SJSA1 (cell line): Measurements from ENCODE around the gene FBXL19. TPM values are rescaled to one million over a fixed set of nuclear protein-coding genes. Genes with fewer than 3 reads are reported as not detected.
A peak's percentile ranks its signal among the peaks of the same experiment; 100 is the strongest.

Experiments
- DNase-seq, 2 experiments: peaks; one replicate each; pipeline ENCODE4 v3.0.0-alpha.2; 2015 to 2020; ENCODE audit warnings: low spot score in 2 of 2, low read depth in 1 of 2
- H3K27ac ChIP-seq: fragments of 250-450 bp; sonication (Bioruptor Pico); 2 replicates; pipeline ENCODE4 v1.5.1; 2020; ENCODE audit warnings: mild to moderate bottlenecking, moderate library complexity
- H3K27me3 ChIP-seq: fragments of 250-450 bp; sonication (Bioruptor Pico); replicated peaks from 2 replicates; pipeline ENCODE4 v1.5.1; 2020; ENCODE audit warnings: mild to moderate bottlenecking, moderate library complexity
- H3K36me3 ChIP-seq: fragments of 250-450 bp; sonication (Bioruptor Pico); 2 replicates; pipeline ENCODE4 v1.5.1; 2020; ENCODE audit warnings: mild to moderate bottlenecking
- H3K4me1 ChIP-seq: fragments of 250-450 bp; sonication (Bioruptor Pico); replicated peaks from 2 replicates; pipeline ENCODE4 v1.6.1; 2021; ENCODE audit warnings: mild to moderate bottlenecking
- H3K4me3 ChIP-seq: fragments of 250-450 bp; sonication (Bioruptor Pico); 2 replicates; pipeline ENCODE4 v1.5.1; 2020; ENCODE audit warnings: mild to moderate bottlenecking
- H3K9me3 ChIP-seq: fragments of 250-450 bp; sonication (Bioruptor Pico); replicated peaks from 2 replicates; pipeline ENCODE4 v1.5.1; 2020; ENCODE audit warnings: mild to moderate bottlenecking
- total RNA-seq: library from RNA; depleted of rRNA; stranded (reverse); fragments of >200 nt; shearing (Covaris generic); gene quantifications from 2 replicates; pipeline ENCODE4 v1.2.3, GENCODE V29; 2014

FBXL19 gene
- total RNA-seq, 1 experiment from 2014 or later = 8.9 TPM

DNA sequence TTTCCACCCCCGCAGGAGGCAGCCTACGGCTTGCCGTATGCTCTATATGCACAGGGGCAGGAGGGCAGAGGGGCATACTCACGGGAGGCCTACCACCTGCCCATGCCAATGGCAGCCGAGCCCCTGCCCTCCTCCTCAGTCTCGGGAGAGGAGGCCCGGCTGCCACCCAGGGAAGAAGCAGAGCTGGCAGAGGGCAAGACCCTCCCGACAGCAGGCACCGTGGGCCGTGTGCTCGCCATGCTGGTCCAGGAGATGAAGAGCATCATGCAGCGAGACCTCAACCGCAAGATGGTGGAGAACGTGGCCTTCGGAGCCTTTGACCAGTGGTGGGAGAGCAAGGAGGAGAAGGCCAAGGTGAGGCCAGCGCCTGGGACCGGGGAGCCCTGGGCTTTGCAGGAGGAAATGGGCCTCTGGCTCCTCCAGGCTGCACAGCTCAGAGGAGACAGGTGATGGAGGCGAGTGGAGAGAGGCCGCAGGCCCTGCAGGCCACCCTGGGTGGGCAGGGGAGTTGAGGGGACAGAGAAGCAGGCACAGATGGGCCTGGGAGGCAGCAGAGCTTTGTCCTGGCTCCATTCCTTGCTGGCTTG, 42.8 kb downstream of the FBXL19 start:
- no peak overlapping the region for H3K4me3 ChIP-seq
- H3K4me1 ChIP-seq = no peaks in the 10 kb centered on the region
- H3K9me3 ChIP-seq = no peaks in the 10 kb centered on the region
- H3K36me3 ChIP-seq = peaks cover 95% of the 10 kb centered on the region
- no peaks in the 10 kb centered on the region for H3K27me3 ChIP-seq
- no peak overlapping the region for H3K27ac ChIP-seq
- no peak for DNase-seq

DNA sequence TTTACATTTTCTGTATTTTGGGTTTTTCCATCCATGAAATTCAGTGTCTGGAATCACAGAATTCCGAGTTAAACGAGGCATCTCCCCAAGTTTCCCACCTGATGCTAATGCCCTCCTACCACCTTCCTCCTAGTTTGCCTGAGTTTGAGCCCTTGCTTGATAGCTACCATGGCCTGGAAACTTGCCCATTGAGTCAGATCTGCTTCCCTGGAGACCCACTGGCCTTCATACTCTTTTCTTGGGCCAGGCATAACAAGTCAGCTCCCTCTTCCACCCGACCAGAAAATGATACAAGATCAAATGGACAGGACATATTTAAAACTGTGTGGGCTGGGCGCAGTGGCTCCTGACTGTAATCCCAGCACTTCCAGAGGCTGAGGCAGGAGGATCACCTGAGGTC, 44.4 kb downstream of the FBXL19 start:
- no peaks in the 10 kb centered on the region for H3K4me1 ChIP-seq
- H3K27ac ChIP-seq = no peak overlapping the region
- no peak for DNase-seq
- no peak overlapping the region for H3K4me3 ChIP-seq
- peaks cover 95% of the 10 kb centered on the region for H3K36me3 ChIP-seq
- no peaks in the 10 kb centered on the region for H3K27me3 ChIP-seq
- no peaks in the 10 kb centered on the region for H3K9me3 ChIP-seq

DNA sequence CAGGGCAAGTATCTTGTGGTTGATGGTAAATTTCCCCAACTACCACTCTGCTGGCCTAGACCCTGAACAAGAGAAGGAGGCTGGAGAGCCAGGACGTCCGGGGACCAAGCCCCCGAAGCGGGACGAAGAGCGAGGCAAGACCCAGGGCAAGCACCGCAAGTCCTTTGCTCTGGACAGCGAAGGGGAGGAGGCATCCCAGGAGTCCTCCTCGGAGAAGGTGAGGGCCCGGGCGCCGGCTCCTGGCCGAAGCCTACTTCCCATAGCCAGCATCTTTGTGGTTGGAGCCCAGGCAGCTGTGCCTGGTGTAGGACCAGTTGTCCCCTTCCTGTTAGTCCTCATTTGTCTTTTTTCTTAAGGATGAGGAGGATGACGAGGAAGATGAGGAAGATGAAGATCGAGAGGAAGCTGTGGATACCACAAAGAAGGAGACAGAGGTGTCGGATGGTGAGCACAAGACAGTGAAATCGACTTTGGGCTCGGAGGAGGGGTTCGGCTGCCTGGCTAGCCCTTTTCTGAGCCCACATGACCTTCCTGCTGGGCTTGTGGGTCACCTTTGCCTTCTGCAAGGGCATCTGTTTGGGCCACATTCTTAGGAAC, 46.0 kb downstream of the FBXL19 start:
- Histone ChIP-seq H3K27me3 (no peaks in the 10 kb centered on the region), H3K27ac (no peak overlapping the region)

DNA sequence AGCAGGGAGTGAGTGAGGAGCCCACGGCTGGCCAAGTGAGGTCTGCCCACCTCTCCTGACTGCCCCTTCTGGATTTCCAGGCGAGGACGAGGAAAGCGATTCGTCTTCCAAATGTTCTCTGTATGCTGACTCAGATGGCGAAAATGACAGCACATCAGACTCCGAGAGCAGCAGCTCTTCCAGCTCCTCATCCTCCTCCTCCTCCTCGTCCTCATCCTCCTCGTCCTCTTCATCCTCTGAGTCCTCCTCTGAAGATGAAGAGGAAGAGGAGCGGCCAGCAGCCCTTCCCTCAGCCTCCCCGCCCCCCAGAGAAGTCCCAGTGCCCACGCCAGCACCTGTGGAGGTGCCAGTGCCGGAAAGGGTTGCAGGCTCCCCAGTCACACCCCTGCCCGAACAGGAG, 47.9 kb downstream of the FBXL19 start:
- no peak overlapping the region for H3K27ac ChIP-seq
- H3K4me3 ChIP-seq = no peak overlapping the region
- H3K27me3 ChIP-seq = no peaks in the 10 kb centered on the region
- DNase-seq = no peak
- no peaks in the 10 kb centered on the region for H3K4me1 ChIP-seq
- peaks cover 94% of the 10 kb centered on the region for H3K36me3 ChIP-seq
- H3K9me3 ChIP-seq = no peaks in the 10 kb centered on the region

More for the DNA sequence above, 46.0 kb downstream of the FBXL19 start:
- no peak for DNase-seq
- Histone ChIP-seq H3K36me3 (peaks cover 95% of the 10 kb centered on the region), H3K9me3 (no peaks in the 10 kb centered on the region), H3K4me3 (no peak overlapping the region), H3K4me1 (no peaks in the 10 kb centered on the region)

DNA sequence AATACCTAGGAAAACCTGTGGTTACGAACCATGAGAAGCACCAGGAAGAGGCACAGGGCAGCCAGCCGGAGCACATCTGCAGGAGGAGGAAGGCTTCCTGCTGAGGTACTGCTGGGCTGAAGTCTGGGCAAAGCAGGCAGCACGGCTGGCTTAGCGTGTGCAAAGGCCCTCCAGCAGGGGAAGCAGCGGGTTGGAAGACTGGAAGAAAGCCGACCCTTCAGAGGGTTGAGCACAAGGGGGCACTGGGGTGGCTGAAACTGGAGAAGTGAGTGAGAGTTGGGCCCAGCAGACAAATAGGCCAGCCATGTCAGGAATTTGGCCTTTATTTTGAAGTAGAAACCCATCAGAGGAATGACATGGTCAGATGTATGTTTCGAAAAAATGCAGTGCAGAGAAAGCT, 49.5 kb downstream of the FBXL19 start:
- Histone ChIP-seq H3K36me3 (peaks cover 94% of the 10 kb centered on the region), H3K4me1 (no peaks in the 10 kb centered on the region), H3K4me3 (no peak overlapping the region), H3K27ac (no peak overlapping the region), H3K9me3 (no peaks in the 10 kb centered on the region), H3K27me3 (no peaks in the 10 kb centered on the region)
- no peak for DNase-seq

DNA sequence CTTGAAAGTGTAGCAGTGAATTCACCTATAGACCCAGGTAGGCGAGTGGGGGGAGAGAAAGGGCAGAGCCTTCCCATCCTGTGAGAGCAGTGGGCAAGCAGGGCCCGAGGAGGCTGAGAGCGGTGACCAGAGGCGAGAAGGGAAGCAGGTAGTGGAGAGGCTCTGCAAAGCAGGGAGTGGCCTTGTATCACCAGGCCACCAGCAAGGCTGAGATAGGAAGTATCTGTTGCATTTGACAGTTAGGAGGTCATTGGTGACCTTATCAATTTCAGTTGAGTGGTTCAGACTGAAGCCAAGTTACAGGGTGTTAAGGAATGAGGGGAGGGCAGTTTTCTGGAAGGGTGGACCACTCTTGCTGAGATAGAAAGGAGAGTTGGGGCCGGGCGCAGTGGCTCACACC, 51.0 kb downstream of the FBXL19 start:
- H3K4me3 ChIP-seq = no peak overlapping the region
- H3K27me3 ChIP-seq = no peaks in the 10 kb centered on the region
- H3K27ac ChIP-seq = no peak overlapping the region
- H3K9me3 ChIP-seq = no peaks in the 10 kb centered on the region
- no peak for DNase-seq
- no peaks in the 10 kb centered on the region for H3K4me1 ChIP-seq
- H3K36me3 ChIP-seq = peaks cover 92% of the 10 kb centered on the region

DNA sequence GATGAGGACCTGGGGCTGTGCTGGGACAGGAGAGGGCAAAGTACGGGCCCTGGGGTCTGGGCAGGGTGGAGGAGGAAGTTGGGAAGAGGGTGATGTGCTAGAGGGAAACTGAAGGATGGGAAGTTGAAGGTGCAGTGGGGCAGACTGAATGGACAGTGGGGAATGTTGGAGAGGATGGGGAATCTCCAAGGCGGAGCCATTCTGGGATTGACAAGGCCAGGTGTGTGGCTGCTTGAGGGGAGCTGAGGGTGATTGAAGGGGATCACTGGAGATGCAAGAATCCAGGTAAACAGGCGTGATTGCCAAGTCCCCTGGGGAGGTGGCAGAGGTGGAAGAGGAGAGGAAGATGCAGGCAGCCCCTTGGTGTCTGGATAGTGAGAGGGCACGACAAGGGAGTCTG, 53.1 kb downstream of the FBXL19 start:
- Histone ChIP-seq H3K27me3 (no peaks in the 10 kb centered on the region), H3K4me1 (no peaks in the 10 kb centered on the region), H3K27ac (no peak overlapping the region), H3K36me3 (peaks cover 90% of the 10 kb centered on the region), H3K9me3 (no peaks in the 10 kb centered on the region), H3K4me3 (no peak overlapping the region)
- no peak for DNase-seq

DNA sequence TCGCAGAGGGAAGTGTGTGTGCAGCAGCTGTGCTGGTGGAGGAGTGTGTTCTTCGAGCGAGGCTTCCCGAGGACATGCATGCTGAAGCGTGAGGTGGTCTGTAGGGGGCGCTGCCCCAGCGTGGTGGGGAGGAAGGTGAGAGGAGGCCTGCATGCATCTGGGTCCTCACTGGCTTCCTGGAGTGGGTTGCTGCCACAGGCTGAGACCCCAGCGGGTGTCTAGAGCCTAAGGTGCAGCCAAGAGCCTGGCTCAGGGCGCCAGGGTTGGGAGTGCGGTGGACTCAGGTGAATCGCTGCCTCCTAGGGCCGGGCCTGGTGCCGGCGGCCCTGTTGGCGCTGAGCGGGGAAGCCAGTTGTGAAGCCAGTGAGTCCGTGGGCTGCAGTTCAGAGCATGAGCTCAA, 54.1 kb downstream of the FBXL19 start:
- DNase-seq = peak in 1 of 2 experiments; percentile 49
- H3K27ac ChIP-seq = no peak overlapping the region
- H3K36me3 ChIP-seq = peaks cover 87% of the 10 kb centered on the region
- H3K9me3 ChIP-seq = no peaks in the 10 kb centered on the region
- H3K4me3 ChIP-seq = no peak overlapping the region
- H3K4me1 ChIP-seq = no peaks in the 10 kb centered on the region
- H3K27me3 ChIP-seq = no peaks in the 10 kb centered on the region

DNA sequence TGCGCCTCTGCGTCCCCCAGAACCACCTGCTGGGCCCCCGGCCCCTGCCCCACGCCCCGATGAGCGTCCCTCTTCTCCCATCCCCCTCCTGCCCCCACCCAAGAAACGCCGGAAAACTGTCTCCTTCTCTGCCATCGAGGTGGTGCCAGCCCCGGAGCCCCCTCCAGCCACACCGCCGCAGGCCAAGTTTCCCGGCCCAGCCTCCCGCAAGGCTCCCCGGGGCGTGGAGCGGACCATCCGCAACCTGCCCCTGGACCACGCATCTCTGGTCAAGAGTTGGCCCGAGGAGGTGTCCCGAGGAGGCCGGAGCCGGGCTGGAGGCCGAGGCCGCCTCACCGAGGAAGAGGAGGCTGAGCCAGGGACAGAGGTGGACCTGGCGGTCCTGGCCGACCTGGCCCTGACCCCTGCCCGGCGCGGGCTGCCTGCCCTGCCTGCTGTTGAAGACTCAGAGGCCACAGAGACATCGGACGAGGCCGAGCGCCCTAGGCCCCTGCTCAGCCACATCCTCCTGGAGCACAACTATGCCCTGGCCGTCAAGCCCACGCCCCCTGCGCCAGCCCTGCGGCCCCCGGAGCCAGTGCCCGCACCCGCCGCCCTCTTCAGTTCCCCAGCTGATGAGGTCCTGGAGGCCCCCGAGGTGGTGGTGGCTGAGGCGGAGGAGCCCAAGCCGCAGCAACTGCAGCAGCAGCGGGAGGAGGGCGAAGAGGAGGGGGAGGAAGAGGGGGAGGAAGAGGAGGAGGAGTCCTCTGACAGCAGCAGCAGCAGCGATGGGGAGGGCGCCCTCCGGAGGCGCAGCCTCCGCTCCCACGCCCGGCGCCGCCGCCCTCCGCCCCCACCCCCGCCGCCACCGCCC, 56.0 kb downstream of the FBXL19 start:
- no peaks in the 10 kb centered on the region for H3K9me3 ChIP-seq
- DNase-seq = no peak
- H3K36me3 ChIP-seq = peaks cover 86% of the 10 kb centered on the region
- no peak overlapping the region for H3K4me3 ChIP-seq
- H3K27me3 ChIP-seq = no peaks in the 10 kb centered on the region
- H3K27ac ChIP-seq = no peak overlapping the region
- no peaks in the 10 kb centered on the region for H3K4me1 ChIP-seq

DNA sequence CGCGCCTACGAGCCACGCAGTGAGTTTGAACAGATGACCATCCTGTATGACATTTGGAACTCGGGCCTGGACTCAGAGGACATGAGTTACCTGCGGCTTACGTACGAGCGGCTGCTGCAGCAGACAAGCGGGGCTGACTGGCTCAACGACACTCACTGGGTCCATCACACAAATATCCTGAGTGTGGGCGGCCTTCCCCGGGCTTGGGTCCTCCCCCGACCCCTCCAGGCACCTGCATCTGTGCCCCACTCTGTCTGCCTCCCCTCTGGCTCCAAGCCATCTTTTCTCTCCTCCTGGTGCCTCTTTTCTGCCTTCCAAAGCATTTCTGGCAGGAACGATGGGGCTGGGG, 56.6 kb downstream of the FBXL19 start:
- Histone ChIP-seq H3K9me3 (no peaks in the 10 kb centered on the region), H3K27ac (no peak overlapping the region), H3K27me3 (no peaks in the 10 kb centered on the region), H3K36me3 (peaks cover 85% of the 10 kb centered on the region), H3K4me3 (no peak overlapping the region), H3K4me1 (peaks cover under 1% of the 10 kb centered on the region; the same call in 1 of the 2 replicates)
- no peak for DNase-seq

DNA sequence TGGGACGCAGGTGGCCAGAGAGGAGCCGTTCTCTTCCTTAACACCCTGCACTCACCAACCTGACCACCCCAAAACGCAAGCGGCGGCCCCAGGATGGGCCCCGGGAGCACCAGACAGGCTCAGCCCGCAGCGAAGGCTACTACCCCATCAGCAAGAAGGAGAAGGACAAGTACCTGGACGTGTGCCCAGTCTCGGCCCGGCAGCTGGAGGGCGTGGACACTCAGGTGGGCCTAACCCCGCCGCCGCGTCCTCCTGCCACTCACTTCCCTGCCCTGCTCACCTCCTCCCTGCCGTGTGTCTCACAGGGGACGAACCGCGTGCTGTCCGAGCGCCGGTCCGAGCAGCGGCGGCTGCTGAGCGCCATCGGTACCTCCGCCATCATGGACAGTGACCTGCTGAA, 57.1 kb downstream of the FBXL19 start:
- peaks cover 5% of the 10 kb centered on the region for H3K4me1 ChIP-seq
- H3K4me3 ChIP-seq = no peak overlapping the region
- DNase-seq = no peak
- peaks cover 85% of the 10 kb centered on the region for H3K36me3 ChIP-seq
- no peaks in the 10 kb centered on the region for H3K27me3 ChIP-seq
- no peaks in the 10 kb centered on the region for H3K9me3 ChIP-seq
- H3K27ac ChIP-seq = no peak overlapping the region

DNA sequence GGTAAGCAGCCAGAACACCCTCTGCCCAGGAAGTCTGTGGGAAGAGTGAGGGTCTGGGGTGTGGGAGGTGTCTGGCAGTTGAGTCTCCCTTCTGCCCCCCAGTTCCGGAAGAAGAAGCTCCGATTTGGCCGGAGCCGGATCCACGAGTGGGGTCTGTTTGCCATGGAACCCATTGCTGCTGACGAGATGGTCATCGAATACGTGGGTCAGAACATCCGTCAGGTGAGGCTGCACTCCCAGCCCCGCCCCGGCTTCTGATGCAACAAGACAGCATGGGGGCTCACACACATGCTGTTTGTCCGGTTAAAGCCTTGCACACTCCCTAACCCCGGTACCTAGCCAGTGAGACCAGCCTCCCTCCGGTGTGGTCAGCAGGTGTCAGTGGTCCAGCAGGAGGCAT, 57.6 kb downstream of the FBXL19 start:
- no peaks in the 10 kb centered on the region for H3K9me3 ChIP-seq
- peaks cover 81% of the 10 kb centered on the region for H3K36me3 ChIP-seq
- H3K4me3 ChIP-seq = no peak overlapping the region
- peaks cover 5% of the 10 kb centered on the region for H3K4me1 ChIP-seq
- no peaks in the 10 kb centered on the region for H3K27me3 ChIP-seq
- no peak for DNase-seq
- no peak overlapping the region for H3K27ac ChIP-seq

DNA sequence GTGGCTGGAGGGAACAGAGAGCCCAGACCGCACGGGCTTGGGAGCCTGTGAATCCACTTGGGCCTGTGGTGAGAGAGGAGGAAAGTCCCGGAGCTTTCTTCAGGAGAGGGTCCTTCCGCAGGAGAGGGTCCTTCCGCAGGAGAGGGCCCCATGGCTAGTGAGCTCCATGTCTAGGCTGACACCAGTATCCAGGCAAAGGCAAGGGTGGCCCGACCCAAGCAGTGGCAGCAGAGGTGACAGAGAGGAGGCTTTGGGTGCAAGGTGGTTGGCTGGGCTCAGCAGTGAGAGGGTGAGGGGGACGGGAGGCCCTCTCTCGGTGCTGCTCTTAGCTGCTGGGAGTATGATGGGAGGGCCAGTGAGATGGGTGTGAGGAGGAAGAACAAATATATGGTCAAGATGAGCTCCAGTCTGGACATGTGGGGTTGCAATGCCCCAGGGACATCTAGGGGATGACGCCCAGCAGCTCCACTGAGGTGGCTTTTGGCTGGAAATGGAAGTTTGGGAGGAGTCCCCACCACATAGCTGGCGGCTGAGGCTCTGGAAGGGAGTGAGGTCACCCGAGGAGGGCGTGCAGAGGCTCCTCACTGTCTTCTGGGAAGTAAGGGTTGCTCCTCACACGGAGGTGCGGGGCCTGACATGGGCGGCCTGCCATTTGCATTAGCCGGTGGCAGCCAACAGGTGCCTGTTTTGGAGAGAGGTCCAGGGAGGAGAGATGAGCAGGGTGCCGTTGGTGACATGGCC, 59.3 kb downstream of the FBXL19 start:
- Histone ChIP-seq H3K27me3 (no peaks in the 10 kb centered on the region), H3K36me3 (peaks cover 64% of the 10 kb centered on the region), H3K4me3 (no peak overlapping the region), H3K4me1 (peaks cover 5% of the 10 kb centered on the region), H3K27ac (no peak overlapping the region), H3K9me3 (no peaks in the 10 kb centered on the region)
- DNase-seq = peak in 1 of 2 experiments; percentile 40
